Stimulated activated CD4-positive, alpha-beta T cell treated with anti-CD3 and anti-CD28 coated beads, TNF-alpha, amount 100 ng/mL, for 4 hours (primary cell): ENCODE measurements around the gene AOPEP.

Experiments
- DNase-seq, 3 experiments: peaks; one replicate each; pipeline ENCODE4 v3.0.0-alpha.2; 2020; ENCODE audit warnings: low read depth in 3 of 3

Gene AOPEP

DNA sequence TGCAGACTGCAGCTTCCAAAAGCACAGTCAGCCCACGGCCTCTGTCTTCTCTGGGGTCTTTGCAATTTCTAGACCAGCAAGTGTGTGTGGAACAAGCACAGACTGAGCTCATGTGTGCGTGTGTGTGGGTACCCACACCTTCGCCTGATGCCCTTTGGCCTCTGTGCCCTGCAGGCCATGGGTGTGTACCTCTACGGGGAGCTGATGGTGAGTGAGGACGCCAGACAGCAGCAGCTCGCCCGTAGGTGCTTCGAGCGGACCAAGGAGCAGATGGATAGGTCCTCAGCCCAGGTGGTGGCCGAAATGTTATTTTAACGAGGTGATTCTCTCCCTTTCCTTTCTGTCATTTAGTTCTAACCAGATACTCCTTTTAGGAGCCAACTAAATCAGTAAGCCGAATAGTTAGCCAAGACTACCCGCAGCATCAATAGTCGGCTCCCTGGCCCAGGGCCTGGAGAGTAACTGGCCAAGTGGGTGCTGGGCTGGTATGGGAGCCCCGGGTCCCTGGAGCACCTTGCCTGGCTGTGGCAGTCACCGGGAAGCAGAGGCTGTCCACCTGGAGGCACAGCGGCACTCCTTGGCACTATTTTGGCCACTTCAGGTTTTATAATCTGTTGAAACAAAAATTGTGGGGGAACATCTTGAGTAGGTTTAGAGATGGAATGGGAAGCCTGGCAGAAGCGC, 356.0 kb downstream of the AOPEP start:
- no peak for DNase-seq

GRCh38 chr9:95083086-95083768, 356.7 kb downstream of the AOPEP start:
- DNase-seq = no peak

GRCh38 chr9:95084254-95084934, 357.9 kb downstream of the AOPEP start:
- DNase-seq = no peak

- DNase-seq = no peak
Measured at GRCh38 chr9:95085036-95085770, 358.7 kb downstream of the AOPEP start.

GRCh38 chr9:95085861-95086563, 359.5 kb downstream of the AOPEP start:
- no peak for DNase-seq

GRCh38 chr9:95086564-95086955, 360.1 kb downstream of the AOPEP start:
- no peak for DNase-seq

GRCh38 chr9:95087659-95088242, 361.3 kb downstream of the AOPEP start:
- DNase-seq = no peak

DNA sequence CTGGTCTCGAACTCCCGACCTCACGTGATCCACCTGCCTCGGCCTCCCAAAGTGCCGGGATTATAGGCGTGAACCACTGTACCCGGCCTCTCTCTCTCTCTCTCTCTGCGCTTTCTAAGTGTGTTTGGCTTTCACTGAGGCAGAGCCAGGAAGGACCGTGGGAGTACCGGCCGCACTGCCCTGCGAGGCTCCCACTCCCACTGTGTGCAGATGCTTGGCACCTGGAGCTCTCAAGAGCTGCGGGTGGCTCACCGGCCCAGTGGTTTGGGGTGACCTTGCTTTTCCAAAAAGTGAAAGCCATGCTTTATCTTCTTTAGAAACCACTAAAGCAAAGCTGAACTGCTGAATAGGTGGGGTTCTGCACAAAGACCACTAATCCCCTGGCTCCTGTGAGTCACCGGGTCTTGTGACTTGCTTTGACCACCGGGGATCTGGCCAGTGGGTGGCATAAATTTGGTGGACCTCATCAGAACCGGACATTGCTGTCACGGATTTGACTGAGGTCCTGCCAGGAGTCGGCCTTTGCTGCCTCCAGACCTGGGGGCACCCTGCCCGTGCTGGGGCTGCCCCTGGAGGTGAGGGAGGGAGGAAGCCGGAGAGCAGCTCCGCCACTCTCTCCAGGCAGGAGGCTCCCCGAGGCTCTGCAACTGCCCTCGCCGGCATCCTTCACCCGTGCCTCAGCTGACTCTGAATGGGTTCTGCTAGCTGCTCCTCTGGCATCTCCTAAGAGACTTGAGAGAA, 362.1 kb downstream of the AOPEP start:
- no peak for DNase-seq

- DNase-seq = no peak
Measured at GRCh38 chr9:95089257-95090022, 362.9 kb downstream of the AOPEP start.

DNA sequence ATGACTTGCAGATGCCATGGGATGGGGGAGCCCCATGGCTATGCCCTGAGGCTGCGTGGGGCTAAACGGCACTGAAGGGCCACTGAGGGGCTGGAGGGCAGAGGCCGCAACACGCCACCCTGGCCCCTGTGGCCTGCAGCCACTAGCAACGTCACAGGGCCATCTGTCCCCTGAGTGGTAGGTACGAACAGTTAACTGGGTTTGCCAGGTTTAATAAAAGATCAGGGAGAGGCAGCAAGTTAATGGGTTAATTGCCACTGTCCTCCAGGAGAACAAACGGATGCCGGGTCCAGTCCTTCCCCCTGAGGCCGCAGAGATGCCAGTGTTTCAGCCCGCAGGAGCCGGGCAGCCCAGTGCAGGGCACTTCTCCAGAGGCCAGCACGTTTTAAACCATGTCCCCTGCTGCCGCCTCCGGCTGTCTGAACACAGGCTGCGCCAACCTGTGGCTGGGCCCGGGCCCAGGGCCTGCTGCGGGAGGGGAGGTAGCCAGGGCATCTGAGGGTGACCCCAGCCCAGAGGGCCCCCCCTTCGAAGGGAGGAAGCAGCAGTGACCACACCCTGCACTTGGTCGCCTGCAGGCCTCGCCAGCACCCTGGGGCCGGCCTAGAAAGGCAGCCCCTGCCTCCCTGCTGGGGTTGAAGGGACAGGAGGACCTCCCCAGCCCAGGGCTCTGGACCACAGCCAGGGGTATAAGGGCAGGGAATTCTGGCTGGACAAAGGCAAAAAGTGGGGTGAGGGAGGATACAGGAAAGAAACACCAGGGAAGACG, 363.7 kb downstream of the AOPEP start:
- no peak for DNase-seq

DNA sequence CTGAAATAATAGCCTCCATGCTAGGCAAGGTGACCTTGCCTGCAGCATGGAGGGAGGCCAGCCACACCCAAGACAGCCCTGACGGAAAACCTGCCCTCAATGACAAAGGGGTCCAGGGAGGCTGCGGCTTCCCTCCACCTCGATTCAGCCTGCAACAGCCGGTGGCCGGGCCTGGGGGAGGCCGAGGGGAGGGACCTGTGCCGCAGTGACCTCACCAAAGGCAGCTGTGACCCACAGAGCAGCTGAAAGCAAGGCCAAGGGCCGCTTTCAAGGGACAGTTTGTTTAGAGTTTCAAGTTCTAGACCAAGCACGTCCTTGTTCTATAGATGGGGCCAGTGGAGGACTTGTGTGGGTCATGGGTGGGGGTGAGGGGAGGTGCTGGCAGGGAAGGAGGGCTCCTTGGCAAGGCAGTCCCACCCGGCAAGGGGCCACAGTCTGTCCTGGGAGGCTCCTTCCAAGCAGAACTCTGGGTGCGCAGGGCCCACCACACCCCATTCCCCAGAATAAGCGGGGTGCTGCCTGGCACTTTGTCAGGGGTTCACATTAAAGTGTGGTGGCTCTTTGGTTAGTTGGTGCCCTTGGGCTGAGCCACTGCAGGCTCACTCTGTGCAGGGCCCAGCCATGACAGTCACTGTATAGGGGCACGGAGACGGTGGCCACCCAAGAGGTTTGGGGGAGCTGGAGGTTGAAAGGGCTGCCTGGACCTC, 364.5 kb downstream of the AOPEP start:
- no peak for DNase-seq

DNA sequence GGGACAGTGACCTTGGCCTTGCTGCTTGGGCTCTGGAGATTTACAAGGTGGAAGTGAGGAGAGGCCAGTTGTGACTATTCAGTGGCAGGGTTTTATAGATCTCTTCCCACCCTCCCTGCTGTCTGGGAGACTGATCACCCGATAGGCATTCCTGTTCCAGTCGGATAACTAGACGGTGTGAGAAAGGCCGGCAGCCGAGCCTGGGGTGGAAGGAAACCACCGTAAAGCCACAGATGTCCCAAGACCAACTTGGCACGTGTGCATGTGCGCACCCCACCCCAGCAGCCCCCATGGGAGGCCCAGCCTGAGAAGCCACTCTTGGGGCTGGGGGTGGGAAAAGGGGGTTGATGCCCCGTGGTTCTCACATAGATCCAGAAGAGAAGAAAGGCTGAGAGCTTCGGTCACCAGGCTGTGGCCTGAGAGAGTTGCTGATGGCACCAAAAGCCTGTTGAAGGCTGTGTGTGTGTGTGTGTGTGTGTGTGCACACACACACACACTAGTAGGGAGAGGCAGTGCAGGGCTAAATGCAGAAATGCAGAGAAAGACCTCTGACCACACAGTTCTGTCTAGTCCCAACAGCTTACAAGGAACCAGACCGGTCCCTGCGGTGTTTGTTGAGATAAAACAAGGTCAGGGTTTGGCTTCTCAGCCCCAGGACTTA, 365.2 kb downstream of the AOPEP start:
- no peak for DNase-seq

DNA sequence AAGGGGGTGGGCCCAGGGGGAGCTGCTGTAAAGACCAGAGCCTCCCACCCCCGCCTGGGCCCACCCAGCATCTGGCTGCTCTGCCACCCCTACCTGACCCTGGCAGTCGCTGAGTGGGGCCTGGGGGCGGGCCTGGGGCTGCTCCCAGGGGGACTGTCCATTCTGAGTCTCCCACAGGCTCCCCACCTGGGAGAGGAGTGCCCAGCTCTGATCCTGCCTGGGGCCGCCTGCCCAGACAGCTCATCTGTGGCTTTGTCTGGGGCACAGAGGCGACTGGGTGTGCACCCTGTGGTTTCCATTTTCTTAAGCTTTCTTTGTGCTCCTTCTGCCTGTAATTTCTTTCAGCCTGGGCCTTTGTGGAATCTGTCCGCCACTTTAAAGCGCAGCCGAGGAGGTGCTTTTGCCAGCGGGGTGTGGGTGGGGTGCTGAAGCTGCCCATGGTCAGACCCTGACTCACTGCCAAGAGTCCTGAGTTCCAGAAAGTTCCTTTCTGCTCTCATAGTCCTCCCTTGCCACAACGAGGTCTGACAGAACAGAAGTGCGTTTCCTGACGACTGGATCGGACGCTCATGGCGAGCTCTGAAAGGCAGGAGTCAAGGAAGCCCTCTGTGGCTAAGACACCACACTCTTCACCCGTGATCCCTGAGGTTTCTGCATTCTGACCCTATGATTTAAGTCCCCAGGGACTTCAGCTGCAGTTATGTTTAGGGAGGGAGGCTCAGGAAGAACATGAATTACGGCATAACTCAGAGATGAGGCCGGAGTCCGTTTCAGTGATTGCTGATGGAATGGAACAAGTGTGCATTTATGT, 366.0 kb downstream of the AOPEP start:
- no peak for DNase-seq

DNA sequence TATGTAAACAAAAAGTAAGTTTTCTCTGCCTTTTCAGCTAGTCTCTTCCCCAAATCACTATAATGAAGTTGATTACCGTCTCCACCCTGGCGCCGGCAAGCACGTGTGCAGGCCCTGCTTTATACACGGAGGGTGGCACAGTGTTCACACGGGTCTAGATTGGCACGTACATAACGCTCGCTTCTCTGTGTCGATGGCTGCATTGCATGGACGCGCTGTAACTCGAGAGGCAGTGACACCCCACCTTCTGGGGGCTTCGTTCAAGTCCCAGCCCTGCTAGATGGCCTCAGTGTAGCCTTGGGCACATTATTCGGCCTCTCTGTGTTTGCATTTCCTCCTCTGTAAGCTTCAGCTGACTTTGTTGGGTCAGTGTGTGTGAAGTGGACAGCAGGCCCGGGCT, 367.1 kb downstream of the AOPEP start:
- no peak for DNase-seq

DNA sequence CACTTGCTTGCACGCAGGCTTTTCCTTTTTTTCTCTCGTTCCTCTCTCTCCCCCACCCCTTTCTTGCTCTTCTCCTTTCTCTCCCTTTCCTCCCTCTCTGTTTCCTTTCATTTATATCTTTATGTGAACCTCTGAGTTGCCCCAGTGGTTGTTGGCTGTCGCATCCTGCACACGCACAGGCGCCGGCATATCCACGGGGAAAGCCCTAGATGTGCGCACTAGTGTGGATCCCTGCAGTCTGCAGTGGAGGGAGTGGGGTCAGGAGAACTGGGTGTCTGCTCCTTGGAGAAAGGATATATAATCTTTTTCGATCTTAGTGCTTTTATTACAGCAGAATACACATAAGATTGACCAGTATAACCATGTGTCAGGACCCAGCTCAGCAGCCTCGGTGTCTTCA, 367.5 kb downstream of the AOPEP start:
- no peak for DNase-seq

DNA sequence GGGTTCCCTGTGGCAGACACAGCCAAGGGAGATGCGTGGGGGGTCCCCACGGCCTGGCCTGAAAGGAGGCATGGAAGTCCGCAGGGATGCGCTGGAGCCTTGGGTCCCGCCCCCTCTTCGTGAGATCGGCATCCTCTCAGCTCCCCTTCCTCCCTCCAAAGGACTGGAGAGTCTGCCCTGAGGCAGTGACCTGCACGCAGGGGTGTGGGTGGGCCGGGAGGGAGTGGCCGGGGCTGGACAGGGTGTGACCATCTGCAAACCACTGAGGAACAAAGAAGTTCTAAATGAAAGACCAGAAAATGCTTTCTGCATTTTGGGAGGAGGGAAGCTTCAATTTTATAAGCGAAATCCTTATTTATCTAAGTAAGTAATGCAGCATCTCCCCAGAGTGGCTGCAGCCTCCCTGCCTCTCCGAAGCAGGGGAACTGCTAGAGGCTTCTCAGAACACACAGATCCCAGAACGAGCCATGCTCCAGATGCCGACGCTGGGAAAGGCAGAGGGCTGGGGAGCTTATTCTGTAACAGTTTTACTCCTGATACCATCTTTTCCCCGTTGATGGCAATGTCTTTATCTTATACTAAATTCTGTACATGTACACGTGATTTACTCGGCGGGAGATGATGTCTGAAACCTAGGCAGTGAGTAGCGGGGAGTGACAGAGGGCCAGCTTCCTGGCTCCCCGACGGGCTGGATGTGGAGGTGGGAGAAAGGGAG, 369.3 kb downstream of the AOPEP start:
- no peak for DNase-seq
